ENCODE measurements around the gene PPCDC.
"Not testable (repeated sequence)": the region's sequence is repeated elsewhere in the genome, so short reads cannot be mapped to it uniquely, and the experiment has no call there.

The PPCDC gene

GRCh38 chr15:75069301-75069925, 46.0 kb downstream of the PPCDC start:
- no peak for DNase-seq

- DNase-seq, result no peak
These were observed 47.3 kb downstream of the PPCDC start for GRCh38 chr15:75070674-75071073.

- DNase-seq, result no peak
These were observed 49.8 kb downstream of the PPCDC start for GRCh38 chr15:75073197-75073596.

GRCh38 chr15:75076277-75076676, 52.9 kb downstream of the PPCDC start:
- DNase-seq, result no peak

- DNase-seq, result not testable (repeated sequence)
These were observed 54.2 kb downstream of the PPCDC start for GRCh38 chr15:75077551-75077961.

- DNase-seq, result no peak
These were observed 57.8 kb downstream of the PPCDC start for GRCh38 chr15:75081150-75081549.

- no peak for DNase-seq
These were observed 59.3 kb downstream of the PPCDC start for GRCh38 chr15:75082689-75083088.

GRCh38 chr15:75085708-75086107, 62.3 kb downstream of the PPCDC start:
- DNase-seq, result not testable (repeated sequence)

- DNase-seq, result no peak
These were observed 66.3 kb downstream of the PPCDC start for GRCh38 chr15:75089456-75090387.

- DNase-seq, result no peak
These were observed 67.0 kb downstream of the PPCDC start for GRCh38 chr15:75090388-75090734.

GRCh38 chr15:75091814-75092213, 68.4 kb downstream of the PPCDC start:
- DNase-seq, result no peak

- not testable (repeated sequence) for DNase-seq
These were observed 71.6 kb downstream of the PPCDC start for GRCh38 chr15:75094961-75095478.

- no peak for DNase-seq
These were observed 72.2 kb downstream of the PPCDC start for GRCh38 chr15:75095594-75095993.

- DNase-seq, result no peak
These were observed 74.5 kb downstream of the PPCDC start for GRCh38 chr15:75097939-75098338.

- DNase-seq, result no peak
These were observed 75.0 kb downstream of the PPCDC start for GRCh38 chr15:75098404-75098803.

Measured in activated CD4-positive, CD25-positive, alpha-beta regulatory T cell treated with anti-CD3 and anti-CD28 coated beads, Interleukin-2, amount 50 U/mL, for 72 hours (primary cell).